Ovary (tissue), 3 donors: ENCODE data around the gene PSENEN.

Experiments used
- CTCF ChIP-seq, 3 donors: fragments of 450-650 bp in 2 of 3; fragments of 200-600 bp in 1 of 3; IDR thresholded peaks; one replicate each; pipeline versions ENCODE4 v1.5.1 to v1.8.0; 2016 to 2022; ENCODE audit warnings: antibody characterized with exemption in 3 of 3, mild to moderate bottlenecking in 1 of 3
- EP300 ChIP-seq: sonication (generic); formaldehyde crosslinking; IDR thresholded peaks from one replicate; pipeline ENCODE4 v1.6.1; 2017; ENCODE audit warnings: antibody characterized with exemption
- POLR2A ChIP-seq: fragments of 450-650 bp; IDR thresholded peaks from one replicate; pipeline ENCODE4 v1.6.1; 2017; ENCODE audit warnings: antibody characterized with exemption, mild to moderate bottlenecking, moderate library complexity
- donor health status: DM: no; HTN: no; CAD: no.

- TF ChIP-seq CTCF (IDR thresholded peaks at IDR 0.05): no peak
- TF ChIP-seq EP300: no peak
- no peak for TF ChIP-seq POLR2A
Measured at GRCh38 chr19:35752746-35753350, 7.4 kb downstream of the PSENEN start.
